ENCODE data around the gene CCNJ. TPM values are rescaled to one million over a fixed set of nuclear protein-coding genes. Genes with fewer than 3 reads are reported as not detected.

Gene CCNJ
- total RNA-seq, 2 experiments from 2014 or later = 6.9 to 8.0 TPM

DNA sequence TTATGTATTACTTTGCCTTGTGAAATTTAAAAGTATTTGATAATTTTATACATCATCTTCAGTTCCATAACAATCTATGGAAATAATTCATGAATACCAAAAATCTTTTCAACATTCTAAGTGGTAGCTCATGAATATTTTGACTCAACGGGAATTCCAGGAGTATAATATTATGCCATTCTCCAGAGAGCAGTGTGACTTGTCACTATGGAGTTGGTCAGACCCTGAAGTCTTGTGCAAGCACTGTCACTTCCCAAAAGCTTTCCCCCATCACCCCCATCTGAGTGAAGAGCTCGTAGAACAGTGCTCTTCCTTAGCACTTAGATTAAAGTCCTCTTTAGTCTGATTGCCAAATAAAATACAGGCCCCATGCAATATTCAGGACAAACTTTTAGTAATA, 29.4 kb upstream of the CCNJ start:
- no peak overlapping the region for H3K27ac Mint-ChIP-seq
- no peaks in the 10 kb centered on the region for H3K9me3 Mint-ChIP-seq
- TF ChIP-seq CTCF (IDR thresholded peaks at IDR 0.05) = no peak
- CTCF ChIA-PET = no interaction called here
- no peak overlapping the region for H3K4me3 Mint-ChIP-seq
- intact Hi-C loops (cut with DNase I, micrococcal nuclease) = no loop called here
- no peaks in the 10 kb centered on the region for H3K9me3 ChIP-seq (ENCODE audit: control insufficient read depth in 1 of 2, insufficient read depth in 1 of 2, low read length in 2 of 2)
- no peaks in the 10 kb centered on the region for H3K27me3 ChIP-seq (ENCODE audit: control insufficient read depth in 1 of 2, insufficient read depth in 2 of 2, low read length in 2 of 2)
- H3K4me1 Mint-ChIP-seq (ENCODE audit: low read depth) = no peaks in the 10 kb centered on the region
- DNase-seq = no peak
- H3K27me3 Mint-ChIP-seq = peaks cover 5% of the 10 kb centered on the region
- ATAC-seq (ENCODE audit: poor library complexity) = no peak
- H3K4me3 ChIP-seq (ENCODE audit: low read length) = no peak overlapping the region
- no peak overlapping the region for H3K27ac ChIP-seq (ENCODE audit: low read depth in 1 of 2, low read length in 2 of 2)
- H3K4me1 ChIP-seq (ENCODE audit: insufficient read depth, low read length) = no peaks in the 10 kb centered on the region
- no peaks in the 10 kb centered on the region for H3K36me3 ChIP-seq (ENCODE audit: insufficient read depth, low read length)
- H3K36me3 Mint-ChIP-seq (ENCODE audit: low read depth) = no peaks in the 10 kb centered on the region
- POLR2A ChIA-PET = interaction anchor here (1.0 kb wide), 1 partner anchor 12 kb away, joined by 3 read pairs; no protein-coding TSS in a partner anchor

GRCh38 chr10:96014473-96015102, 28.8 kb upstream of the CCNJ start:
- Mint-ChIP-seq H3K4me1 (ENCODE audit: low read depth) (no peaks in the 10 kb centered on the region), H3K27ac (no peak overlapping the region), H3K9me3 (no peaks in the 10 kb centered on the region), H3K36me3 (ENCODE audit: low read depth) (no peaks in the 10 kb centered on the region), H3K27me3 (peaks cover 5% of the 10 kb centered on the region), H3K4me3 (no peak overlapping the region)
- Histone ChIP-seq H3K27me3 (ENCODE audit: control insufficient read depth in 1 of 2, insufficient read depth in 2 of 2, low read length in 2 of 2) (no peaks in the 10 kb centered on the region), H3K27ac (ENCODE audit: low read depth in 1 of 2, low read length in 2 of 2) (no peak overlapping the region), H3K9me3 (ENCODE audit: control insufficient read depth in 1 of 2, insufficient read depth in 1 of 2, low read length in 2 of 2) (no peaks in the 10 kb centered on the region), H3K36me3 (ENCODE audit: insufficient read depth, low read length) (no peaks in the 10 kb centered on the region), H3K4me3 (ENCODE audit: low read length) (no peak overlapping the region), H3K4me1 (ENCODE audit: insufficient read depth, low read length) (no peaks in the 10 kb centered on the region)
- POLR2A ChIA-PET = interaction anchor here (1.0 kb wide), 1 partner anchor 12 kb away, joined by 3 read pairs; no protein-coding TSS in a partner anchor
- DNase-seq (no peak), ATAC-seq (ENCODE audit: poor library complexity) (no peak)
- intact Hi-C loops (cut with DNase I, micrococcal nuclease) = loop anchor here in 1 of 2 experiments (5.0 kb wide), 1 partner anchor 213 kb away; no protein-coding TSS in a partner anchor
- no peak for TF ChIP-seq CTCF (IDR thresholded peaks at IDR 0.05)
- CTCF ChIA-PET = no interaction called here

DNA sequence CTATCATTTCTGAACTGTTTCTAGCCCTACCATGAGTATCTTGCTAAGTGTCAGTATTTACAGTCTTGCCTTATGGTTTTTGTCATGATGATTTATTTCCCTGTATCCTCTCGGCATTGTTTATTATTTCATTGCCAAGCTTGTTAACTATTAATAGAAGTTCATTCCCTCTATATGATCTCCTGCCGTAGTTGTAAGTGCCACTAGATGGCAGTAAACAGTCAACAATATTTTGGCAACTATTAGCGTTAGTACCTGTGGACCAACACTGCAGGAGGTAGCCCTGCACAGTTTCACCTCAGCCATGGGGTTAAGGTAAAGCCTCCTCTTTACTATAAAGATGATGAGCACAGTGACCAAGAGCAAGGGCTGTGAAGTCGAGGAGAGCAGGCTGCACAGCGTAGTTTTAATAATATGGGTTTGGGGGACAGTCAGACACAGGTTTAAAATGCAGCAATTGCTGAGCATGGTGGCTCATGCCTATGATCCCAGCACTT, 26.1 kb upstream of the CCNJ start:
- H3K4me1 ChIP-seq (ENCODE audit: insufficient read depth, low read length) = no peaks in the 10 kb centered on the region
- ChIA-PET CTCF (interaction anchor here (0.5 to 1.5 kb wide), 10 partner anchors 9 to 346 kb away, joined by 3 to 12 read pairs (median 4); partner anchors contain the start of gene TCTN3), POLR2A (interaction anchor here (0.7 to 1.2 kb wide), 3 partner anchors 53 to 277 kb away, joined by 3 to 4 read pairs (median 4); partner anchors contain the start of gene ZNF518A)
- Mint-ChIP-seq H3K27me3 (peaks cover 5% of the 10 kb centered on the region), H3K4me1 (ENCODE audit: low read depth) (no peaks in the 10 kb centered on the region), H3K27ac (no peak overlapping the region), H3K9me3 (no peaks in the 10 kb centered on the region), H3K4me3 (no peak overlapping the region), H3K36me3 (ENCODE audit: low read depth) (no peaks in the 10 kb centered on the region)
- no peaks in the 10 kb centered on the region for H3K9me3 ChIP-seq (ENCODE audit: control insufficient read depth in 1 of 2, insufficient read depth in 1 of 2, low read length in 2 of 2)
- intact Hi-C loops (cut with DNase I, micrococcal nuclease) = loop anchor here (1.0 to 5.0 kb wide), 5 partner anchors 210 to 323 kb away; no protein-coding TSS in a partner anchor
- no peak overlapping the region for H3K27ac ChIP-seq (ENCODE audit: low read depth in 1 of 2, low read length in 2 of 2)
- DNase-seq (peak in 8 of 14 experiments; percentile 3 to 74 (median 37)), ATAC-seq (ENCODE audit: poor library complexity) (peak; percentile 86)
- H3K36me3 ChIP-seq (ENCODE audit: insufficient read depth, low read length) = no peaks in the 10 kb centered on the region
- no peak overlapping the region for H3K4me3 ChIP-seq (ENCODE audit: low read length)
- H3K27me3 ChIP-seq (ENCODE audit: control insufficient read depth in 1 of 2, insufficient read depth in 2 of 2, low read length in 2 of 2) = no peaks in the 10 kb centered on the region
- peak; percentile 80 for TF ChIP-seq CTCF (IDR thresholded peaks at IDR 0.05)

Data from CD4-positive, alpha-beta T cell (primary cell).